Measurements from ENCODE around the gene EGR4.

GRCh38 chr2:73254343-73255006 is 38.9 kb downstream of the EGR4 start:
- no peak for TF ChIP-seq EZH2 (IDR thresholded peaks at IDR 0.05; ENCODE audit: low read length, unreplicated experiment)
- TF ChIP-seq, protein P1, sequence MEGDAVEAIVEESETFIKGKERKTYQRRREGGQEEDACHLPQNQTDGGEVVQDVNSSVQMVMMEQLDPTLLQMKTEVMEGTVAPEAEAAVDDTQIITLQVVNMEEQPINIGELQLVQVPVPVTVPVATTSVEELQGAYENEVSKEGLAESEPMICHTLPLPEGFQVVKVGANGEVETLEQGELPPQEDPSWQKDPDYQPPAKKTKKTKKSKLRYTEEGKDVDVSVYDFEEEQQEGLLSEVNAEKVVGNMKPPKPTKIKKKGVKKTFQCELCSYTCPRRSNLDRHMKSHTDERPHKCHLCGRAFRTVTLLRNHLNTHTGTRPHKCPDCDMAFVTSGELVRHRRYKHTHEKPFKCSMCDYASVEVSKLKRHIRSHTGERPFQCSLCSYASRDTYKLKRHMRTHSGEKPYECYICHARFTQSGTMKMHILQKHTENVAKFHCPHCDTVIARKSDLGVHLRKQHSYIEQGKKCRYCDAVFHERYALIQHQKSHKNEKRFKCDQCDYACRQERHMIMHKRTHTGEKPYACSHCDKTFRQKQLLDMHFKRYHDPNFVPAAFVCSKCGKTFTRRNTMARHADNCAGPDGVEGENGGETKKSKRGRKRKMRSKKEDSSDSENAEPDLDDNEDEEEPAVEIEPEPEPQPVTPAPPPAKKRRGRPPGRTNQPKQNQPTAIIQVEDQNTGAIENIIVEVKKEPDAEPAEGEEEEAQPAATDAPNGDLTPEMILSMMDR (conservative IDR thresholded peaks at IDR 0.05; ENCODE audit: low read depth, low read length): no peak
- no peak for TF ChIP-seq EZH2phosphoT487 (IDR thresholded peaks at IDR 0.05; ENCODE audit: borderline replicate concordance, low read length)
